K562 (cell line): ENCODE results near the gene FMNL1. TPM values are rescaled to one million over a fixed set of nuclear protein-coding genes. Genes with fewer than 3 reads are reported as not detected.

Experiments
- ATF1 ChIP-seq, 2 experiments: fragments of 450-650 bp in 1 of 2; IDR thresholded peaks; 2 replicates each; pipeline ENCODE4 v1.6.1; 2016; ENCODE audit warnings: missing compliant biosample characterization in 1 of 2, missing genetic modification characterization in 1 of 2
- CREB1 ChIP-seq, 2 experiments: sonication (generic) in 1 of 2; formaldehyde crosslinking in 1 of 2; IDR thresholded peaks; 2 replicates each; pipeline versions ENCODE4 v1.6.1 to v1.8.0; 2012 to 2022; ENCODE audit warnings: inconsistent platforms in 1 of 2, mild to moderate bottlenecking in 1 of 2, missing genetic modification reagents in 1 of 2, moderate library complexity in 1 of 2
- E2F8 ChIP-seq: fragments of 450-650 bp; IDR thresholded peaks from 2 replicates; pipeline ENCODE4 v1.7.1; 2018; ENCODE audit warnings: mild to moderate bottlenecking, low read depth; ENCODE audit not compliant: partially characterized antibody
- FIP1L1 ChIP-seq: fragments of 200-400 bp; formaldehyde crosslinking; IDR thresholded peaks from 2 replicates; pipeline ENCODE4 v1.6.1; 2018; ENCODE audit warnings: mild to moderate bottlenecking, low read depth, low read length; ENCODE audit not compliant: poor library complexity, severe bottlenecking
- HMGN3 ChIP-seq: IDR thresholded peaks from 2 replicates; pipeline ENCODE4 v1.6.1; 2011; ENCODE audit warnings: borderline replicate concordance, low read depth, mild to moderate bottlenecking, mixed read lengths, low read length; ENCODE audit not compliant: insufficient read length; ENCODE audit errors: extremely low read depth
- SMAD2 ChIP-seq: fragments of 150-350 bp; IDR thresholded peaks from 2 replicates; pipeline ENCODE4 v1.6.1; 2014; ENCODE audit warnings: low read depth, mild to moderate bottlenecking, low read length
- STAG1 ChIP-seq: sonication (generic); formaldehyde crosslinking; IDR thresholded peaks from 2 replicates; pipeline ENCODE4 v1.5.0; 2020; ENCODE audit warnings: missing genetic modification reagents, borderline replicate concordance
- THRB ChIP-seq: fragments of 450-650 bp; formaldehyde crosslinking; conservative IDR thresholded peaks from 2 replicates; pipeline ENCODE4 v1.4.0; 2022; ENCODE audit warnings: mild to moderate bottlenecking, missing genetic modification characterization
- ZFP30 ChIP-seq: fragments of 250-450 bp; sonication (Bioruptor Pico); IDR thresholded peaks from 2 replicates; pipeline ENCODE4 v1.8.0; 2022; ENCODE audit warnings: moderate library complexity, mild to moderate bottlenecking, inconsistent platforms, borderline replicate concordance
- ZNF121 ChIP-seq: sonication (generic); formaldehyde crosslinking; conservative IDR thresholded peaks from 2 replicates; pipeline ENCODE4 v1.8.0; 2022; ENCODE audit warnings: missing genetic modification reagents
- polyA plus RNA-seq, 8 experiments: library from polyadenylated mRNA; depleted of rRNA in 4 of 8; stranded (reverse) in 5 of 8; unstranded in 3 of 8; fragments of >200 nt; fragmentation: Nextera tagmentation in 2 of 8; fragmentation: Illumina TruSeq in 1 of 8; extraction: Ambion mirVana in 2 of 8; extraction: Trizol in 1 of 8; gene quantifications; 2 replicates each; pipeline versions ENCODE4 v1.2.1 to v1.2.3, GENCODE V29; 2011 to 2014; ENCODE audit warnings: inconsistent platforms in 1 of 8, missing spikeins in 1 of 8
- total RNA-seq, 7 experiments: library from RNA; depleted of rRNA in 6 of 7; stranded (reverse); fragments of >200 nt in 6 of 7; fragmentation: Illumina TruSeq in 2 of 7; extraction: Trizol in 2 of 7; gene quantifications; 2 replicates each; pipeline versions ENCODE4 v1.2.1 to v1.2.3, GENCODE V29; 2011 to 2021; ENCODE audit warnings: low replicate concordance in 1 of 7

Gene FMNL1
- total and polyA plus RNA-seq, 9 of the 15 experiments (the other 6 are each of a cell fraction or from before 2014, with no cell fraction given) = 0.70 to 36.6 (median 7.7) TPM

DNA sequence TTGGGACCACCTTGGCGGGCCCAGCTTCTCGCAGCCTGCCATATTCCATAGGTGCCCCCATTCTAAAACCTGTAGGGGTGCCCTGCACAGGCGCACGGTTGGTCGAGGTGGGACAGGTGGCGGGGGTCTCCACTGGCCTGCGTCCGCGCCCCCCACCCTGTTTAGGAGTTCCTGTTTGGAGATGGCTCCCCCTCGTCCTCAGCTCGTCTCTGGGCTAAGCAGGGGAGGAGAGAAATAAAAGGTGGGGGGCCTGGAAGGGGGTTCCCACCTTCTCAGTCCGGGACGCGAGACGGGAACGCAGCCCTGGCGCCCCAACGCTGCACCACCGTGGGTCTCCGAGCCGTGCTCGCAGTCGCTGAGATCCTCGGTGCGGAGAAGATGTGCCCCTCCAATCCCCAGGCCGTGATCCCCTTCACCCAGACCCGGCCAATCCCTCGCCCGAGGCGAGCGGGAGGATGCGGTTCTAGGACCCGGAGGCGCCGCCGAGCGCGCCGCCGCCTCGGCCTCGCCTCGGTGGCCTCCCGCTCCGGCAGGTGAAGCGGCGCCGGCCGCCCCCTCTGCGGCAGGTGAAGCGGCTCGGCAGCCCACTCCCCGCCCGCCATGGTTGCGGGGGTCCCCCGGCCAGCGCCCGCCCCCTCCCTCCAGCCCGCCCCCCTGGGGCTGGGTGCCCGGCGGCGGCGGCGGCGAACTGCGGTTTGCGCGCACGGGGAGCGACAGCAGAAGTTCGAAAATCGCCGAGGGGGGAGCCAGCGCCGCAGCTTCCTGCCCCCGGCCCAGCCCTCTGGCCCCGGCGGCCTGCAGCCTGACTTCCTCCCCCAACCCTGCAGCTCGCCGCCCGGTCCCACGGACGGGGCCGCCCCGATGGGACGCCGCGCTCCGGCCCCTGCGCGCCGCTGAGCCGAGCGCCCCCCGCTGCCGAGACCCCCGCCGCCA lies at the start of gene FMNL1 (continued):
- TF ChIP-seq E2F8 (no peak), ZNF121 (no peak), HMGN3 (peak; percentile 30), THRB (CRISPR knock-in tag) (no peak), CREB1 (IDR thresholded peaks at IDR 0.05) (peak; percentile 21; the same call in 1 of the 2 replicates), CREB1 (CRISPR knock-in tag; IDR thresholded peaks at IDR 0.05) (no peak), ATF1 (CRISPR knock-in tag; IDR thresholded peaks at IDR 0.05) (no peak), ATF1 (tag; IDR thresholded peaks at IDR 0.05) (no peak), STAG1 (CRISPR knock-in tag) (0 out of 2 replicates have a peak, but pooled peaks have one; percentile 10), FIP1L1 (peak; percentile 16), SMAD2 (no peak), ZFP30 (CRISPR knock-in tag) (no peak)
